Left cardiac atrium (tissue), 4 donors: Measurements from ENCODE around the gene MIAT. TPM values are rescaled to one million over a fixed set of nuclear protein-coding genes. Genes with fewer than 3 reads are reported as not detected.

Source experiments
- ATAC-seq, 2 donors: fragments of 200-7000 bp; cut with Tn5 transposase; one replicate each; pipeline ENCODE4 v1.9.1; 2020; ENCODE audit warnings: mild to moderate bottlenecking in 2 of 2, moderate library complexity in 2 of 2
- DNase-seq: peaks from one replicate; pipeline ENCODE4 v3.0.0-alpha.2; 2020
- intact Hi-C, 2 donors: fragments of 100-400 bp; cut with DNase I; formaldehyde crosslinking; loops; one replicate each; pipeline versions ENCODE4 v1.14.1 to v1.15.1; 2022 to 2023
- total RNA-seq, 2 donors: library from RNA; stranded (reverse); fragmentation: NEBNext Ultra II Directional; extraction: Animal tissue kit (Norgen Biotek cat#: 25700); gene quantifications; one replicate each; pipeline ENCODE4 v1.2.1, GENCODE V29; 2021
- donor health status: DM: no; HTN: yes; CAD: no.
- donor health status: DM: no; HTN: yes; CAD: no; lungs with severe emphysema.
- donor health status: DM: yes; HTN: yes; CAD: no.
- donor health status: Dilated cardiomyopathy.

Gene MIAT
- total RNA-seq, 2 donors from 2014 or later = 1.8 to 1.9 TPM

- intact Hi-C loops = no loop called here
- DNase-seq (no peak), ATAC-seq (no peak)
Observed at GRCh38 chr22:26660961-26661578, 3.7 kb downstream of the MIAT start.

GRCh38 chr22:26662160-26662559, 4.8 kb downstream of the MIAT start:
- no peak for ATAC-seq
- intact Hi-C loops = no loop called here
- DNase-seq = no peak

GRCh38 chr22:26663374-26663923, 6.1 kb downstream of the MIAT start:
- DNase-seq (no peak), ATAC-seq (no peak)
- intact Hi-C loops = no loop called here

- ATAC-seq = peak in 1 of 2 donors; percentile 84
- no peak for DNase-seq
- intact Hi-C loops = no loop called here
Observed at GRCh38 chr22:26665813-26666231, 8.4 kb downstream of the MIAT start.

GRCh38 chr22:26667140-26667539, 9.8 kb downstream of the MIAT start:
- DNase-seq (no peak), ATAC-seq (no peak)
- intact Hi-C loops = no loop called here

GRCh38 chr22:26669060-26669481, 11.7 kb downstream of the MIAT start:
- intact Hi-C loops = no loop called here

GRCh38 chr22:26670459-26670858, 13.1 kb downstream of the MIAT start:
- ATAC-seq (no peak), DNase-seq (no peak)
- intact Hi-C loops = no loop called here

More at GRCh38 chr22:26669060-26669481, 11.7 kb downstream of the MIAT start:
- ATAC-seq (no peak), DNase-seq (no peak)

- ATAC-seq = no peak
- intact Hi-C loops = no loop called here
- DNase-seq = peak; percentile 42
Observed at GRCh38 chr22:26671317-26672059, 14.1 kb downstream of the MIAT start.

- intact Hi-C loops = no loop called here
- no peak for ATAC-seq
Observed at GRCh38 chr22:26672060-26672471, 14.7 kb downstream of the MIAT start.

GRCh38 chr22:26672590-26673468, 15.4 kb downstream of the MIAT start:
- intact Hi-C loops = no loop called here
- DNase-seq = peak; percentile 94
- peak; percentile 93 to 95 for ATAC-seq

More at GRCh38 chr22:26672060-26672471, 14.7 kb downstream of the MIAT start:
- peak; percentile 35 for DNase-seq

GRCh38 chr22:26673486-26673885, 16.1 kb downstream of the MIAT start:
- no peak for DNase-seq
- intact Hi-C loops = no loop called here
- ATAC-seq = peak in 1 of 2 donors; percentile 2

GRCh38 chr22:26674211-26675190, 17.1 kb downstream of the MIAT start:
- no peak for DNase-seq
- intact Hi-C loops = no loop called here
- ATAC-seq = no peak

- intact Hi-C loops = no loop called here
- ATAC-seq (no peak), DNase-seq (no peak)
Observed at GRCh38 chr22:26675687-26676268, 18.4 kb downstream of the MIAT start.

- intact Hi-C loops = no loop called here
- DNase-seq = no peak
- no peak for ATAC-seq
Observed at GRCh38 chr22:26677217-26677616, 19.8 kb downstream of the MIAT start.

GRCh38 chr22:26679003-26679629, 21.7 kb downstream of the MIAT start:
- DNase-seq = peak; percentile 69
- intact Hi-C loops = no loop called here
- peak; percentile 76 to 87 for ATAC-seq

GRCh38 chr22:26680485-26680884, 23.1 kb downstream of the MIAT start:
- DNase-seq (no peak), ATAC-seq (no peak)
- intact Hi-C loops = loop anchor here in 1 of 2 donors (10.0 kb wide), 1 partner anchor 1124 kb away; the partner anchor contains the start of gene MN1

- peak in 1 of 2 donors; percentile 37 for ATAC-seq
- intact Hi-C loops = loop anchor here in 1 of 2 donors (10.0 kb wide), 1 partner anchor 1123 kb away; the partner anchor contains the start of gene MN1
Observed at GRCh38 chr22:26681395-26681821, 24.0 kb downstream of the MIAT start.

More at GRCh38 chr22:26681395-26681821, 24.0 kb downstream of the MIAT start:
- no peak for DNase-seq
